GM12878 (cell line): ENCODE data around the gene BUB1B. TPM values are rescaled to one million over a fixed set of nuclear protein-coding genes. Genes with fewer than 3 reads are reported as not detected.

ENCODE experiments used
- BRCA1 ChIP-seq: IDR thresholded peaks from 2 replicates; pipeline ENCODE4 v1.6.1; 2011; ENCODE audit warnings: low read depth, low read length, improper control_type of control experiment
- CBX5 ChIP-seq: sonication (generic); IDR thresholded peaks from 2 replicates; pipeline ENCODE4 v1.6.1; 2016; ENCODE audit warnings: low read depth, moderate library complexity, mild to moderate bottlenecking, inconsistent platforms
- EZH2 ChIP-seq: IDR thresholded peaks from 2 replicates; pipeline ENCODE4 v1.6.1; 2012; ENCODE audit warnings: low read depth, mild to moderate bottlenecking, control low read depth, inconsistent platforms, low read length, borderline replicate concordance; ENCODE audit not compliant: control insufficient read depth
- HCFC1 ChIP-seq: fragments of 150-350 bp; IDR thresholded peaks from 2 replicates; pipeline ENCODE4 v1.6.1; 2014; ENCODE audit warnings: low read length
- HDAC6 ChIP-seq: fragments of 200-600 bp; sonication (generic); IDR thresholded peaks from one replicate; pipeline ENCODE4 v1.8.0; 2017; ENCODE audit warnings: antibody characterized with exemption; ENCODE audit not compliant: unreplicated experiment
- IKZF2 ChIP-seq, 2 experiments: fragments of 450-650 bp; IDR thresholded peaks; 2 replicates each; pipeline ENCODE4 v1.6.1; 2017; ENCODE audit warnings: mild to moderate bottlenecking in 2 of 2, moderate library complexity in 2 of 2
- JUND ChIP-seq: IDR thresholded peaks from 2 replicates; pipeline ENCODE4 v1.6.1; 2012; ENCODE audit warnings: low read depth, mild to moderate bottlenecking, low read length, improper control_type of control experiment, moderate library complexity
- MYB ChIP-seq: fragments of 150-350 bp; IDR thresholded peaks from 2 replicates; pipeline ENCODE4 v1.6.1; 2014; ENCODE audit warnings: mild to moderate bottlenecking, low read depth, low read length, borderline replicate concordance
- NBN ChIP-seq: fragments of 450-650 bp; IDR thresholded peaks from 2 replicates; pipeline ENCODE4 v1.6.1; 2016
- NFYB ChIP-seq: IDR thresholded peaks from 2 replicates; pipeline ENCODE4 v1.6.1; 2011; ENCODE audit warnings: low read depth, mild to moderate bottlenecking, low read length, improper control_type of control experiment, moderate library complexity; ENCODE audit not compliant: insufficient read depth
- NR2C2 ChIP-seq: IDR thresholded peaks from 2 replicates; pipeline ENCODE4 v1.6.1; 2011; ENCODE audit warnings: borderline replicate concordance, low read depth; ENCODE audit not compliant: control insufficient read depth, insufficient read length
- POU2F2 ChIP-seq: IDR thresholded peaks from 3 replicates; pipeline ENCODE4 v1.6.1; 2011; ENCODE audit warnings: low read depth, mild to moderate bottlenecking, low read length, borderline replicate concordance
- SMARCA5 ChIP-seq: fragments of 450-650 bp; IDR thresholded peaks from 2 replicates; pipeline ENCODE4 v1.6.1; 2017; ENCODE audit warnings: mild to moderate bottlenecking
- SPI1 ChIP-seq: IDR thresholded peaks from 2 replicates; pipeline ENCODE4 v1.6.1; 2011; ENCODE audit warnings: low read depth, mild to moderate bottlenecking, low read length, moderate library complexity, borderline replicate concordance; ENCODE audit not compliant: insufficient read depth
- SUPT20H ChIP-seq: IDR thresholded peaks from 2 replicates; pipeline ENCODE4 v1.6.1; 2011; ENCODE audit warnings: low read depth, mild to moderate bottlenecking, low read length, moderate library complexity, borderline replicate concordance; ENCODE audit not compliant: control insufficient read depth
- TAF1 ChIP-seq: IDR thresholded peaks from 2 replicates; pipeline ENCODE4 v1.6.1; 2011; ENCODE audit warnings: mild to moderate bottlenecking, low read depth, low read length, borderline replicate concordance
- TBL1XR1 ChIP-seq: IDR thresholded peaks from 2 replicates; pipeline ENCODE4 v1.6.1; 2012; ENCODE audit warnings: low read depth, low read length, improper control_type of control experiment
- ZNF384 ChIP-seq: IDR thresholded peaks from 2 replicates; pipeline ENCODE4 v1.6.1; 2012; ENCODE audit warnings: low read depth, mild to moderate bottlenecking, low read length, improper control_type of control experiment, borderline replicate concordance
- polyA plus RNA-seq, 11 experiments: library from polyadenylated mRNA; depleted of rRNA in 4 of 11; unstranded in 6 of 11; stranded (reverse) in 5 of 11; fragments of >200 nt; fragmentation: Nextera tagmentation in 4 of 11; fragmentation: Illumina TruSeq in 1 of 11; extraction: Ambion mirVana in 4 of 11; extraction: Trizol in 1 of 11; gene quantifications; 1 replicate in 1 of 11; 2 replicates in 10 of 11; pipeline versions ENCODE4 v1.2.1 to v1.2.3, GENCODE V29; 2011 to 2016; ENCODE audit warnings: inconsistent platforms in 2 of 11, missing spikeins in 2 of 11, low read depth in 1 of 11
- total RNA-seq, 4 experiments: library from RNA; depleted of rRNA in 3 of 4; stranded (reverse); fragments of >200 nt in 3 of 4; fragmentation: Illumina TruSeq in 1 of 4; extraction: Trizol in 1 of 4; gene quantifications; 2 replicates each; pipeline versions ENCODE4 v1.2.1 to v1.2.3, GENCODE V29; 2013 to 2021
- TF ChIP-seq, protein P1 (sequence below): fragments of 450-650 bp; IDR thresholded peaks from 2 replicates; pipeline ENCODE4 v1.6.1; 2016; ENCODE audit warnings: mild to moderate bottlenecking, moderate library complexity, borderline replicate concordance
- TF ChIP-seq, protein P2 (sequence below), 3 experiments: IDR thresholded peaks in 2 of 3; conservative IDR thresholded peaks in 1 of 3; 2 replicates each; pipeline ENCODE4 v1.5.1; 2011; ENCODE audit warnings: low read depth in 3 of 3, low read length in 3 of 3, mild to moderate bottlenecking in 3 of 3, control low read depth in 2 of 3, moderate library complexity in 2 of 3, inconsistent platforms in 1 of 3, mixed read lengths in 1 of 3; ENCODE audit not compliant: control insufficient read depth in 2 of 3, insufficient read depth in 1 of 3; ENCODE audit errors: extremely low read depth in 1 of 3
- TF ChIP-seq, protein P3 (sequence below): fragments of 450-650 bp; IDR thresholded peaks from 2 replicates; pipeline ENCODE4 v1.6.1; 2016; ENCODE audit warnings: mild to moderate bottlenecking
- TF ChIP-seq, protein P4 (sequence below): IDR thresholded peaks from 2 replicates; pipeline ENCODE4 v1.6.1; 2011; ENCODE audit warnings: low read depth, mild to moderate bottlenecking, low read length, moderate library complexity, borderline replicate concordance; ENCODE audit errors: extremely low read depth

Gene BUB1B
- total and polyA plus RNA-seq, 10 of the 15 experiments (the other 5 are each of a cell fraction or from before 2014, with no cell fraction given): 29.1 to 98.6 (median 77.3) TPM

DNA sequence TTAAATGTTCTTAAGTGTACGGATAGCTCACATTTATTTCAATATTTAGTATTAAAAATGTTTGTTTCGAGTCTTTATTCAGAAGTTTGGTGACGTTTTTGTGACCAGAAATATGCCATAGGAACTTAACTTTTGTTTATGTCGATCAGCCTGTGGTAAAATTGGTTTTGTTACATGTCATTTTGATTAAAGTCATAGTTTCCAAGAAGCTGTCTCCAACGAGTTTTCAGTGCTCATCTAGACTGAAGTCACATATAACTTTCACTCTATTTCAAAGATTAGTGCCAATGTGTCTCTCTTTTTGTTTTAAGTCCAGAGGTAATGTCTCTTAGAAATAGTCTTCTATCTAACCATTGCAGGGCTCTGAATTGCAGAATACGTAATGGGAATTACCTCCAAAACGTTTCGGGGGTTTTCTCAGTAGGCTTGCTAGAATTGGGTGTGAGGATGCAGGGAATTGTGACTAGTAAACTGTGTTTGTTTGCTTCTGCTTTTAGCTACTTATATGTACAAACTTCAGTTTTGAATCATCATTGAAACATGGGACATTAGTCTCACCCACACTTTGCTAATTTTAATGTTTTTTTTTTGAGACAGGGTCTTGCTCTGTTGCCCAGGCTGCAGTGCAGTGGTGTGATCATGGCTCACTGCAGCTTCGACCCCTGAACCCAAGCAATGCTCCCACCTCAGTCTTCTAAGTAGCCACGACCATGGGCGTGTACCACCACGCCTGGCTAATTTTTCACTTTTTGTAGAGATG lies 3.0 kb downstream of the BUB1B start (continued):
- TF ChIP-seq, protein P1, sequence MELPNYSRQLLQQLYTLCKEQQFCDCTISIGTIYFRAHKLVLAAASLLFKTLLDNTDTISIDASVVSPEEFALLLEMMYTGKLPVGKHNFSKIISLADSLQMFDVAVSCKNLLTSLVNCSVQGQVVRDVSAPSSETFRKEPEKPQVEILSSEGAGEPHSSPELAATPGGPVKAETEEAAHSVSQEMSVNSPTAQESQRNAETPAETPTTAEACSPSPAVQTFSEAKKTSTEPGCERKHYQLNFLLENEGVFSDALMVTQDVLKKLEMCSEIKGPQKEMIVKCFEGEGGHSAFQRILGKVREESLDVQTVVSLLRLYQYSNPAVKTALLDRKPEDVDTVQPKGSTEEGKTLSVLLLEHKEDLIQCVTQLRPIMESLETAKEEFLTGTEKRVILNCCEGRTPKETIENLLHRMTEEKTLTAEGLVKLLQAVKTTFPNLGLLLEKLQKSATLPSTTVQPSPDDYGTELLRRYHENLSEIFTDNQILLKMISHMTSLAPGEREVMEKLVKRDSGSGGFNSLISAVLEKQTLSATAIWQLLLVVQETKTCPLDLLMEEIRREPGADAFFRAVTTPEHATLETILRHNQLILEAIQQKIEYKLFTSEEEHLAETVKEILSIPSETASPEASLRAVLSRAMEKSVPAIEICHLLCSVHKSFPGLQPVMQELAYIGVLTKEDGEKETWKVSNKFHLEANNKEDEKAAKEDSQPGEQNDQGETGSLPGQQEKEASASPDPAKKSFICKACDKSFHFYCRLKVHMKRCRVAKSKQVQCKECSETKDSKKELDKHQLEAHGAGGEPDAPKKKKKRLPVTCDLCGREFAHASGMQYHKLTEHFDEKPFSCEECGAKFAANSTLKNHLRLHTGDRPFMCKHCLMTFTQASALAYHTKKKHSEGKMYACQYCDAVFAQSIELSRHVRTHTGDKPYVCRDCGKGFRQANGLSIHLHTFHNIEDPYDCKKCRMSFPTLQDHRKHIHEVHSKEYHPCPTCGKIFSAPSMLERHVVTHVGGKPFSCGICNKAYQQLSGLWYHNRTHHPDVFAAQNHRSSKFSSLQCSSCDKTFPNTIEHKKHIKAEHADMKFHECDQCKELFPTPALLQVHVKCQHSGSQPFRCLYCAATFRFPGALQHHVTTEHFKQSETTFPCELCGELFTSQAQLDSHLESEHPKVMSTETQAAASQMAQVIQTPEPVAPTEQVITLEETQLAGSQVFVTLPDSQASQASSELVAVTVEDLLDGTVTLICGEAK: no peak
- TF ChIP-seq JUND (no peak), NBN (0 out of 2 replicates have a peak, but pooled peaks have one; percentile 54), SUPT20H (no peak), SPI1 (no peak), EZH2 (no peak), MYB (no peak), HDAC6 (no peak), HCFC1 (no peak), IKZF2 (IDR thresholded peaks at IDR 0.05) (peak in 1 of 2 experiments; percentile 65; a peak in 2 of 4 replicates), NFYB (no peak), ZNF384 (peak; percentile 47; the same call in 1 of the 2 replicates), TBL1XR1 (0 out of 2 replicates have a peak, but pooled peaks have one; percentile 38), BRCA1 (no peak), TAF1 (no peak), POU2F2 (no peak), SMARCA5 (peak; percentile 71; the same call in 1 of the 2 replicates), CBX5 (no peak), NR2C2 (no peak)
- TF ChIP-seq, protein P2, sequence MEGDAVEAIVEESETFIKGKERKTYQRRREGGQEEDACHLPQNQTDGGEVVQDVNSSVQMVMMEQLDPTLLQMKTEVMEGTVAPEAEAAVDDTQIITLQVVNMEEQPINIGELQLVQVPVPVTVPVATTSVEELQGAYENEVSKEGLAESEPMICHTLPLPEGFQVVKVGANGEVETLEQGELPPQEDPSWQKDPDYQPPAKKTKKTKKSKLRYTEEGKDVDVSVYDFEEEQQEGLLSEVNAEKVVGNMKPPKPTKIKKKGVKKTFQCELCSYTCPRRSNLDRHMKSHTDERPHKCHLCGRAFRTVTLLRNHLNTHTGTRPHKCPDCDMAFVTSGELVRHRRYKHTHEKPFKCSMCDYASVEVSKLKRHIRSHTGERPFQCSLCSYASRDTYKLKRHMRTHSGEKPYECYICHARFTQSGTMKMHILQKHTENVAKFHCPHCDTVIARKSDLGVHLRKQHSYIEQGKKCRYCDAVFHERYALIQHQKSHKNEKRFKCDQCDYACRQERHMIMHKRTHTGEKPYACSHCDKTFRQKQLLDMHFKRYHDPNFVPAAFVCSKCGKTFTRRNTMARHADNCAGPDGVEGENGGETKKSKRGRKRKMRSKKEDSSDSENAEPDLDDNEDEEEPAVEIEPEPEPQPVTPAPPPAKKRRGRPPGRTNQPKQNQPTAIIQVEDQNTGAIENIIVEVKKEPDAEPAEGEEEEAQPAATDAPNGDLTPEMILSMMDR (IDR thresholded peaks at IDR 0.05 in 2 of 3, conservative IDR thresholded peaks at IDR 0.05 in 1 of 3; ENCODE audit: control insufficient read depth in 2 of 3, extremely low read depth in 1 of 3, insufficient read depth in 1 of 3, low read depth in 3 of 3, low read length in 3 of 3): no peak
- TF ChIP-seq, protein P3, sequence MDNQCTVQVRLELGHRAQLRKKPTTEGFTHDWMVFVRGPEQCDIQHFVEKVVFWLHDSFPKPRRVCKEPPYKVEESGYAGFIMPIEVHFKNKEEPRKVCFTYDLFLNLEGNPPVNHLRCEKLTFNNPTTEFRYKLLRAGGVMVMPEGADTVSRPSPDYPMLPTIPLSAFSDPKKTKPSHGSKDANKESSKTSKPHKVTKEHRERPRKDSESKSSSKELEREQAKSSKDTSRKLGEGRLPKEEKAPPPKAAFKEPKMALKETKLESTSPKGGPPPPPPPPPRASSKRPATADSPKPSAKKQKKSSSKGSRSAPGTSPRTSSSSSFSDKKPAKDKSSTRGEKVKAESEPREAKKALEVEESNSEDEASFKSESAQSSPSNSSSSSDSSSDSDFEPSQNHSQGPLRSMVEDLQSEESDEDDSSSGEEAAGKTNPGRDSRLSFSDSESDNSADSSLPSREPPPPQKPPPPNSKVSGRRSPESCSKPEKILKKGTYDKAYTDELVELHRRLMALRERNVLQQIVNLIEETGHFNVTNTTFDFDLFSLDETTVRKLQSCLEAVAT: no peak
- TF ChIP-seq, protein P4, sequence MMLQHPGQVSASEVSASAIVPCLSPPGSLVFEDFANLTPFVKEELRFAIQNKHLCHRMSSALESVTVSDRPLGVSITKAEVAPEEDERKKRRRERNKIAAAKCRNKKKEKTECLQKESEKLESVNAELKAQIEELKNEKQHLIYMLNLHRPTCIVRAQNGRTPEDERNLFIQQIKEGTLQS: no peak
